IPS-NIHi11 (cell line): ENCODE results near the gene LRRC8B.
"Not testable (repeated sequence)": the region's sequence is repeated elsewhere in the genome, so short reads cannot be mapped to it uniquely, and the experiment has no call there.

Experiments
- DNase-seq: peaks from one replicate; pipeline ENCODE4 v3.0.0; 2012; ENCODE audit warnings: mixed read lengths, low spot score

Gene LRRC8B

GRCh38 chr1:89584211-89584610 is 59.6 kb downstream of the LRRC8B start:
- DNase-seq = no peak

GRCh38 chr1:89584781-89585180 is 60.2 kb downstream of the LRRC8B start:
- DNase-seq = no peak

- DNase-seq = no peak
These were observed 63.1 kb downstream of the LRRC8B start for GRCh38 chr1:89587729-89588161.

GRCh38 chr1:89588480-89588879 is 63.9 kb downstream of the LRRC8B start:
- DNase-seq = no peak

- no peak for DNase-seq
These were observed 64.9 kb downstream of the LRRC8B start for GRCh38 chr1:89589515-89589914.

- no peak for DNase-seq
These were observed 65.9 kb downstream of the LRRC8B start for GRCh38 chr1:89590341-89591080.

GRCh38 chr1:89592861-89593302 is 68.3 kb downstream of the LRRC8B start:
- DNase-seq = not testable (repeated sequence)

- no peak for DNase-seq
These were observed 69.6 kb downstream of the LRRC8B start for GRCh38 chr1:89594096-89594740.

- no peak for DNase-seq
These were observed 72.1 kb downstream of the LRRC8B start for GRCh38 chr1:89596698-89597097.

- peak; percentile 71 for DNase-seq
These were observed 74.1 kb downstream of the LRRC8B start for GRCh38 chr1:89598450-89599331.

- no peak for DNase-seq
These were observed 74.7 kb downstream of the LRRC8B start for GRCh38 chr1:89599332-89599630.

GRCh38 chr1:89600451-89601224 is 76.0 kb downstream of the LRRC8B start:
- DNase-seq = no peak

GRCh38 chr1:89602871-89603404 is 78.3 kb downstream of the LRRC8B start:
- no peak for DNase-seq

GRCh38 chr1:89603651-89604413 is 79.2 kb downstream of the LRRC8B start:
- no peak for DNase-seq

- no peak for DNase-seq
These were observed 79.7 kb downstream of the LRRC8B start for GRCh38 chr1:89604414-89604735.

GRCh38 chr1:89605692-89606091 is 81.1 kb downstream of the LRRC8B start:
- no peak for DNase-seq

- no peak for DNase-seq
These were observed 81.8 kb downstream of the LRRC8B start for GRCh38 chr1:89606227-89606980.

GRCh38 chr1:89607156-89607555 is 82.5 kb downstream of the LRRC8B start:
- no peak for DNase-seq

GRCh38 chr1:89607586-89608318 is 83.1 kb downstream of the LRRC8B start:
- DNase-seq = no peak
